ENCODE data around the gene LMBRD2.

The LMBRD2 gene

DNA sequence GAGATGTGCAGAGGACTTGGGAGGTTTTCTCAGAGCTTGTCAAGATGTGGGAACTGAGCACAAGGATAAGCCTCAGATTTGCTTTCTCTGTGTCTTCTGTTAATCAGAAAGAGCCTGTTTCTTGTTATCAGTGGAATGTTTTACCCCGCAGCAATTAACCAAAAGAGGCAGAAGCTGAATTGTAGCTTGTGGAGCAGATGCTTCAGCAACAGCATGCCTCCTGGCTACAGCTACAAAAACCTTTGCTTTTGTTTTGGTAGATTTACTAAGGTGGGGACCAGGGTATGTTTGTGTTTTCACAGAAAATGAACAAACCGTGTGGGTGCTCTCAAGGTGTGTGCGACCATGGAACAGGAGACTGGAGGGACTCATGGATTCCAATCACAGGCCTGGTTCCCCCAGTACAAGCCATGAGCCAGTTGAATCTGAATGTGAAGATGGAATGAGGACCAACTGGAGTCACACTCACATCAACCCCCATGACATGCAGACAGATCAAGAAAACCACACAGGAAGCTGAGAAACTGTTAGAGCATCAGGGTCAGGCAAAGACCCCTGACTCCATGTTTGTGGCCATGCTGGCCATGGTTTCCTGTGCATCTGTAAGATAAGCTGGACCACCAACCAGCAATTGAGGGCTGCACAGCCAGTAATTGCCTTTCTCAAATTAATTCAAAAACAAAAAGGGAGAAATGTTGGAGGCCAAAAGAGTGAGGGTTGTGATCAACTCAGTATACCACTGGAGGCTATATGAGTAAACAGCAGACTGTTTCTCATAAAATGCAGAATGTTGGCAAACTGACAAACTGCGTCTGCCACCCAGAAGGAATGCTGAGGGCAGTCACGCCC is 91.9 kb downstream of the LMBRD2 start:
- DNase-seq (ENCODE audit: insufficient read length, low spot score) (no peak), FAIRE-seq (no peak)
- no peak for TF ChIP-seq POLR2A (IDR thresholded peaks at IDR 0.05; ENCODE audit: low read depth, low read length)

DNA sequence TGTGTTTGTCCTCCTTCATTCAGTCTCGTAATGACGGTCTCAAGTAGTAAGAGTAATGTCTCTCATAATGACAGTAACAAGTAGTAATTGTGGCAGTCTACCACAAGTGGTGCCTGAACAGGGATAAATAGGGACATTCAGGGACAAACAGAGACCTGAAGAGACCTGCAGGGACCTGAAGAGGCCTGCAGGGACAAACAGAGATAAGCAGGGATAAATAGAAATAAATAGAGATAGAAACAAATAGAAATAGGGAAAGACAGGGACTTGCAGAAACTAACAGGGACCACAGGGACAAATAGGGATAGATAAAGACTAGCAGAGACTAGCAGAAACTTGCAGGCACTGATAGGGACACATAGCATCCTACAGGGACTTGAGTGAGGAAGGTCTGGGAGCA is 92.9 kb downstream of the LMBRD2 start:
- no peak for DNase-seq (ENCODE audit: insufficient read length, low spot score)
- no peak for TF ChIP-seq POLR2A (IDR thresholded peaks at IDR 0.05; ENCODE audit: low read depth, low read length)
- no peak for FAIRE-seq

DNA sequence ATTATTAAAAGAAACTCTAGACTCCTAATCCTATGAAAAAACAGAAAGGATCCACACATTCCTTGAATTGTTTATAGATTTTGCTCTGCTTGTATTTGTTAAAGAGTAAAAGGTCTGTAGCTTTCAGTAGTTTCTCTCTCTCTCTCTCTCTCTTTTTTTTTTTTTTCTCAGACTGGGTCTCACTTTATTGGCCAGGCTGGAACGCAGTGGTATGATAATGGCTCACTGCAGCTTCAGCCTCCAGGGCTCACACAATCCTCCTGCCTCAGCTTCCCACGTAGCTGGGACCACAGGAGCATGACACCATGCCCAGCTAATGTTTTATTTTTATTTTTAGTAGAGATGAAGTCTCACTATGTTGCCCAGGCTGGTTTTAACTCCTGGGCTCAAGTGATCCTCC is 94.3 kb downstream of the LMBRD2 start:
- TF ChIP-seq POLR2A (IDR thresholded peaks at IDR 0.05; ENCODE audit: low read depth, low read length): no peak
- DNase-seq (ENCODE audit: insufficient read length, low spot score) (no peak), FAIRE-seq (no peak)

DNA sequence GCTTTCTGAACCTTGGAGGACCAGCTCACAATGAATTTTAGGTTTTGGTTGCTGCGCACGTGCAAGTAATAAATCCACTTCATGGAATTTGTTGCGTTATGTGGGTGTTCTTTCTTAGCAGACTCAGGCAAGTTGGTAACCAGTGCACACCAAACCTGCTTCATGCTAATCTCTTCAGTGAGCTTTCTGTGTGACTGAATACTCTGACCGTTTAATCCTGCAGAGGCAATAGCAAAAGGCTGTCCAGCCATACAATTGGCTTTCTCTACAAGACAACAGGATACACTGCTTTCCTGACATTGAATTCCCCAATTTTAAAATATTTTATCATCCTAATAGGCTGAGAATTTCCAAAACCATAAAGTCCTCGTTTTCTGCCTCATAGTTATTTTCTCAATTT is 95.3 kb downstream of the LMBRD2 start:
- FAIRE-seq (no peak), DNase-seq (ENCODE audit: insufficient read length, low spot score) (no peak)
- no peak for TF ChIP-seq POLR2A (IDR thresholded peaks at IDR 0.05; ENCODE audit: low read depth, low read length)

DNA sequence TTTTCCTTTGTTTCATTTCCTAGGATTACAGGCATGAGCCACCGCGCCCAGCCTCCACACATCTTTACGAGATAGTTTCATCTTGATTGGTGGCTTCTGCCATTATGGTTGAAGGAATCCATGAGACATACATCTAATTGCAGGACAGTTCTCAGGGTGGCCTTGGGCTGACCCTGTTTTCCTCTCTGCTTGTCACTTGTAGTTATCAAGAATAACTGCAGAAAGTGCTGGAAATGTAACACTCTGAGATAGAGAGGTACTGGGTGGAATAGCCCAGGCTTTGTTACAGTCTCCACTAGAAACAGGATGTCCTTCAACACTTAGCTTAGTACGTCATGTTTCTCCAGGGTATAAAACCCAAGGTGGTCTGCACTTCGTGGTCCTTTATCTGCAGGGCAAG is 95.7 kb downstream of the LMBRD2 start:
- DNase-seq (ENCODE audit: insufficient read length, low spot score): no peak
- TF ChIP-seq POLR2A (IDR thresholded peaks at IDR 0.05; ENCODE audit: low read depth, low read length): no peak
- no peak for FAIRE-seq

DNA sequence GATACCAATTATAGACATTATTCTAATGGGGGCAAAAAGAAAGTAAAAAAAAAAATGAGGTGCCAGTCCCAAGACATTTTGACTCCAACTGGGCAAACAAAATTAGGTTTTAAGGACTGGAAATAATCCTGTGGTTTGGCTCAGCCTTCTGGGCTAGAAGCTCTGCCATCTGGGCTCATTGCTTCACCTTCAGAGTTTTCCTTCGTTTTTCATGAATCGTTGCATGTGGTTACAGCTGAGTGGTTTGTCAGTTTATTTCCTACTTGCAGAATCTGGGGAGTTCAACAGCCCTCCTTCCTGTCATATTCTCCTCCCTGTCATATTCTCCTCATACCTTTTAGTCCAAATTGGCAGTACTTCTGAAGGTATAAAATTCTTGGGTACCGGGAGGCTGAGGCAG is 97.0 kb downstream of the LMBRD2 start:
- FAIRE-seq (no peak), DNase-seq (ENCODE audit: insufficient read length, low spot score) (no peak)
- TF ChIP-seq POLR2A (IDR thresholded peaks at IDR 0.05; ENCODE audit: low read depth, low read length): no peak

DNA sequence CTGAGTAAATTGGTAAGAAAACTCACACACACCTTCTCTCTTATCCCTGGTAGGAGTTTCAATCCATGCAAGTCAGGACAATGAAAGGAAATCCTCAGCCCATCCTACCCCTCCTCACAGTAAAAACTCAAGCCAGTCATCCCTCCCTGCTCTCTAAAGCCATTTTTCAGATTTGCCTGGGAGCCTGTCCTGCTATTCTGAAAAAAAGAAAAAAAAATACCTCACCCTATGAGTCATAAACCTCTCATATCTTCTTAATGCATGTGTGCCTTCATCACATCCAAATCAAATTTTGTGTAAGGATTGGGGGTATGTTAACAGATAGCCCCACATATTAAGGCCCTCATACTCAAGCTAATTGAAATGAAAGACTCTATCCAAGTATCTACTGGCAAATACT is 99.1 kb downstream of the LMBRD2 start:
- DNase-seq (ENCODE audit: insufficient read length, low spot score): no peak
- no peak for FAIRE-seq
- no peak for TF ChIP-seq POLR2A (IDR thresholded peaks at IDR 0.05; ENCODE audit: low read depth, low read length)

DNA sequence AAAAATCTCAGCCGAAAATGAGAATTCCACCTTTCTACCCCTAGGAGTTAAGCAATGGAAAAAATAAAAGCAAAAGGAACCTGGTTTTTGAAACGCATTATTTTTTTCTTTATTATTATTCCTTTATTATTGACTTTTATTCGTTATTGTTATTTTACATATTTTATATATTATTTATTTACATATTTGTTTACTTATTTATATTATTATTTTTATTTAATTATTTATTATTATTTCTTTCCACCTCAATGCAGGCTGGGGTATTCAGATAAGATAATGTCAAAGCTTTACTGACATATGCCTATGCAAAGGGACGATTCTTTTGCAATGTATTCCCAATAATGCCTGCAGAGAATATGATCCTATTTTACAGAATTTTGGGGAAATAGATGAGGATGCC is 101.7 kb downstream of the LMBRD2 start:
- no peak for FAIRE-seq

More for the DNA sequence above, 101.7 kb downstream of the LMBRD2 start:
- DNase-seq (ENCODE audit: insufficient read length, low spot score): no peak
- TF ChIP-seq POLR2A (IDR thresholded peaks at IDR 0.05; ENCODE audit: low read depth, low read length): no peak

All from H54 (cell line).